ENCODE measurements around the gene LRTM2. TPM values are rescaled to one million over a fixed set of nuclear protein-coding genes. Genes with fewer than 3 reads are reported as not detected.

LRTM2 gene
- total and polyA plus RNA-seq, 2 of the 4 experiments (the other 2 are of a cell fraction) = not detected

- no peak overlapping the region for H2BK20ac ChIP-seq (ENCODE audit: low read depth, low read length)
- 87% methylated on average over 3 of the region's 10 CpGs; no CpG with 5 or more reads in 1 of the 2 experiments for WGBS, 2 experiments (ENCODE audit: extremely low coverage in 2 of 2, insufficient read length in 1 of 2)
- H2BK120ac ChIP-seq (ENCODE audit: low read depth, low read length) = no peak overlapping the region
- BruUV-seq (replicated peaks) = no TSS peak
- H3K23ac ChIP-seq (ENCODE audit: low read depth, low read length) = no peak overlapping the region
- H3K36me3 ChIP-seq (ENCODE audit: control insufficient read depth, insufficient read depth, low read length) = no peaks in the 10 kb centered on the region
- H4K5ac ChIP-seq (ENCODE audit: low read depth, low read length) = no peak overlapping the region
- ChIA-PET POLR2A (ENCODE audit: unreplicated experiment) (no interaction called here), CTCF (interaction anchor here (1.1 kb wide), 1 partner anchor 100 kb away, joined by 3 read pairs; no protein-coding TSS in a partner anchor)
- H4K91ac ChIP-seq (ENCODE audit: insufficient read depth, low read depth, low read length) = no peak overlapping the region
- no peak overlapping the region for H3K14ac ChIP-seq (replicated peaks; ENCODE audit: low read depth, low read length)
- no peaks in the 10 kb centered on the region for H3K79me1 ChIP-seq (ENCODE audit: low read depth in 1 of 2, low read length in 2 of 2)
- no peak overlapping the region for H3K56ac ChIP-seq (ENCODE audit: extremely low read depth, insufficient read depth, low read length)
- no peaks in the 10 kb centered on the region for H4K20me1 ChIP-seq (ENCODE audit: insufficient read depth, low read length)
- H4K8ac ChIP-seq (ENCODE audit: low read depth in 2 of 2, low read length in 2 of 2) = no peak overlapping the region
- H3K4ac ChIP-seq (ENCODE audit: low read depth, low read length) = no peak overlapping the region
- TF ChIP-seq RFX5 (IDR thresholded peaks at IDR 0.05; ENCODE audit: low read depth, low read length) (no peak), USF2 (IDR thresholded peaks at IDR 0.05; ENCODE audit: low read depth, low read length) (no peak), POLR2A (IDR thresholded peaks at IDR 0.05; ENCODE audit: low read depth, low read length) (no peak), MAZ (IDR thresholded peaks at IDR 0.05; ENCODE audit: borderline replicate concordance, low read depth, low read length) (no peak), NFE2L2 (IDR thresholded peaks at IDR 0.05; ENCODE audit: low read depth, low read length) (no peak), MAFK (IDR thresholded peaks at IDR 0.05; ENCODE audit: low read depth, low read length) (no peak), ELK1 (IDR thresholded peaks at IDR 0.05; ENCODE audit: borderline replicate concordance, low read depth, low read length) (no peak), MXI1 (IDR thresholded peaks at IDR 0.05; ENCODE audit: borderline replicate concordance, low read depth, low read length) (no peak), RCOR1 (IDR thresholded peaks at IDR 0.05; ENCODE audit: insufficient replicate concordance, low read length) (no peak), CEBPB (IDR thresholded peaks at IDR 0.05; ENCODE audit: low read depth, low read length) (no peak)
- ATAC-seq (ENCODE audit: low read depth) (no peak), DNase-seq (no peak)
- no peak overlapping the region for H2AFZ ChIP-seq (replicated peaks; ENCODE audit: low read length, poor library complexity)
- H2AK9ac ChIP-seq (replicated peaks; ENCODE audit: low read depth, low read length, poor library complexity) = no peak overlapping the region
- H3K9ac ChIP-seq (ENCODE audit: low read depth, low read length) = no peak overlapping the region
- no peak overlapping the region for H3K18ac ChIP-seq (ENCODE audit: low read depth, low read length)
- no peak overlapping the region for H2AK5ac ChIP-seq (ENCODE audit: low read depth, low read length)
- no peak overlapping the region for H3K4me2 ChIP-seq (ENCODE audit: low read depth, low read length)
- no peaks in the 10 kb centered on the region for H3K4me1 ChIP-seq (ENCODE audit: control insufficient read depth, insufficient read depth, low read length)
- no peak overlapping the region for H3K27ac ChIP-seq (ENCODE audit: insufficient read depth, low read length)
- H2BK5ac ChIP-seq (ENCODE audit: low read depth, low read length, poor library complexity, severe bottlenecking) = no peak overlapping the region
- no peaks in the 10 kb centered on the region for H3K9me3 ChIP-seq (ENCODE audit: control insufficient read depth, insufficient read depth, low read length)
- peaks cover 59% of the 10 kb centered on the region for H3K27me3 ChIP-seq (ENCODE audit: control insufficient read depth, insufficient read depth, low read length)
- intact Hi-C loops (cut with micrococcal nuclease) (no loop called here), in situ Hi-C loops (cut with MboI; ENCODE audit: low sequenced_read_pairs) (no loop called here), dilution Hi-C loops (cut with HindIII; ENCODE audit: low sequenced_read_pairs, unreplicated experiment) (no loop called here)
- no peak overlapping the region for H3K4me3 ChIP-seq (ENCODE audit: insufficient read depth, low read depth, low read length)
- H2BK15ac ChIP-seq (ENCODE audit: low read depth, low read length) = no peak overlapping the region
- no peaks in the 10 kb centered on the region for H3K9me1 ChIP-seq (ENCODE audit: insufficient read depth, low read length)
These were observed 19.1 kb downstream of the LRTM2 start for GRCh38 chr12:1839464-1839863.

Data from IMR-90 (cell line).